Smooth muscle cell (in vitro differentiated cells): ENCODE results near the gene ZKSCAN7. TPM values are rescaled to one million over a fixed set of nuclear protein-coding genes. Genes with fewer than 3 reads are reported as not detected.
"Not testable (repeated sequence)": the region's sequence is repeated elsewhere in the genome, so short reads cannot be mapped to it uniquely, and the experiment has no call there.

Experiments
- DNase-seq: peaks from one replicate; lab custom pipeline; 2025; ENCODE audit not compliant: unreplicated experiment; lab: John Stamatoyannopoulos, UW
- H2AFZ ChIP-seq: fragments of 200-600 bp; sonication (generic); 2 replicates; pipeline ENCODE4 v1.6.0; 2016; ENCODE audit warnings: antibody characterized with exemption, low read depth, mild to moderate bottlenecking
- H3F3A ChIP-seq: fragments of 200-600 bp; sonication (generic); 2 replicates; pipeline ENCODE4 v1.6.0; 2017; ENCODE audit warnings: antibody characterized with exemption, low read depth
- H3K27ac ChIP-seq: fragments of 200-600 bp; sonication (generic); 2 replicates; pipeline ENCODE4 v1.5.1; 2016; ENCODE audit warnings: low read depth, mild to moderate bottlenecking
- H3K27me3 ChIP-seq: fragments of 200-600 bp; sonication (generic); 2 replicates; pipeline ENCODE4 v1.6.1; 2016; ENCODE audit warnings: low read depth, mild to moderate bottlenecking
- H3K36me3 ChIP-seq: fragments of 200-600 bp; sonication (generic); 2 replicates; pipeline ENCODE4 v1.5.1; 2016; ENCODE audit warnings: low read depth
- H3K4me1 ChIP-seq: fragments of 200-600 bp; sonication (generic); 2 replicates; pipeline ENCODE4 v1.5.1; 2016; ENCODE audit warnings: low read depth
- H3K4me2 ChIP-seq: fragments of 200-600 bp; sonication (generic); 2 replicates; pipeline ENCODE4 v1.6.0; 2016; ENCODE audit warnings: mild to moderate bottlenecking
- H3K4me3 ChIP-seq: fragments of 200-600 bp; sonication (generic); 2 replicates; pipeline ENCODE4 v1.5.1; 2016; ENCODE audit warnings: mild to moderate bottlenecking
- H3K79me2 ChIP-seq: fragments of 200-600 bp; sonication (generic); 2 replicates; pipeline ENCODE4 v1.6.0; 2016; ENCODE audit warnings: low read depth, mild to moderate bottlenecking
- H3K9ac ChIP-seq: fragments of 200-600 bp; sonication (generic); 2 replicates; pipeline ENCODE4 v1.6.0; 2016; ENCODE audit warnings: low read depth
- H3K9me3 ChIP-seq: fragments of 200-600 bp; sonication (generic); replicated peaks from 2 replicates; pipeline ENCODE4 v1.5.1; 2016; ENCODE audit warnings: low read depth
- H4K20me1 ChIP-seq: fragments of 200-600 bp; sonication (generic); 2 replicates; pipeline ENCODE4 v1.6.0; 2016; ENCODE audit warnings: low read depth
- CTCF ChIP-seq: fragments of 200-600 bp; sonication (generic); IDR thresholded peaks from 2 replicates; pipeline ENCODE4 v1.5.1; 2017; ENCODE audit warnings: borderline replicate concordance, mild to moderate bottlenecking, antibody characterized with exemption; ENCODE audit not compliant: insufficient read depth, poor library complexity, severe bottlenecking
- WGBS: methylation state at CpG from one replicate; pipeline ENCODE4 v1.1.7; 2016; ENCODE audit warnings: low lambda C conversion rate; 5-methylcytosine and 5-hydroxymethylcytosine counted together
- polyA plus RNA-seq: library from polyadenylated mRNA; unstranded; fragments of >200 nt; fragmentation: Nextera tagmentation; extraction: Ambion mirVana; gene quantifications from 2 replicates; pipeline ENCODE4 v1.2.1, GENCODE V29; 2016
- total RNA-seq: library from RNA; depleted of rRNA; stranded (reverse); fragments of >200 nt; gene quantifications from 2 replicates; pipeline ENCODE4 v1.2.3, GENCODE V29; 2014

The ZKSCAN7 gene
- total and polyA plus RNA-seq, 2 experiments from 2014 or later: 4.6 to 5.6 TPM

- DNase-seq: no peak
- no peak overlapping the region for H3K4me3 ChIP-seq
- H3K9ac ChIP-seq: no peak overlapping the region
- no peak overlapping the region for H3K4me2 ChIP-seq
- no peak overlapping the region for H2AFZ ChIP-seq
- H3F3A ChIP-seq: no peaks in the 10 kb centered on the region
- peaks cover 3% of the 10 kb centered on the region for H3K9me3 ChIP-seq
- H3K4me1 ChIP-seq: no peaks in the 10 kb centered on the region
- no peak overlapping the region for H3K27ac ChIP-seq
- H3K27me3 ChIP-seq: no peaks in the 10 kb centered on the region
- no peaks in the 10 kb centered on the region for H4K20me1 ChIP-seq
- TF ChIP-seq CTCF: no peak
- H3K79me2 ChIP-seq: no peaks in the 10 kb centered on the region
- H3K36me3 ChIP-seq: peaks cover 4% of the 10 kb centered on the region
These were observed 21.6 kb downstream of the ZKSCAN7 start for GRCh38 chr3:44576613-44577012.

- 94% methylated on average over 11 of the region's 11 CpGs for WGBS
- not testable (repeated sequence) for H3K4me3 ChIP-seq
These were observed 22.5 kb downstream of the ZKSCAN7 start for GRCh38 chr3:44577354-44577952.

GRCh38 chr3:44578316-44578715 is 23.3 kb downstream of the ZKSCAN7 start:
- H3K27ac ChIP-seq, H3K36me3 ChIP-seq, H3K4me3 ChIP-seq, H4K20me1 ChIP-seq, H3K4me2 ChIP-seq, H3K4me1 ChIP-seq, DNase-seq, H3F3A ChIP-seq, H3K9me3 ChIP-seq, H2AFZ ChIP-seq, H3K79me2 ChIP-seq, H3K9ac ChIP-seq, H3K27me3 ChIP-seq: not testable (repeated sequence)
- WGBS: 95% methylated on average over 22 of the region's 22 CpGs

More at GRCh38 chr3:44577354-44577952, 22.5 kb downstream of the ZKSCAN7 start:
- not testable (repeated sequence) for H3K4me1 ChIP-seq, H3K27ac ChIP-seq, DNase-seq, H3K9ac ChIP-seq, H3K79me2 ChIP-seq, H3F3A ChIP-seq, H2AFZ ChIP-seq, H3K27me3 ChIP-seq, H3K36me3 ChIP-seq, H3K4me2 ChIP-seq, H3K9me3 ChIP-seq, H4K20me1 ChIP-seq

GRCh38 chr3:44578924-44579515 is 24.0 kb downstream of the ZKSCAN7 start:
- H3F3A ChIP-seq, H3K4me3 ChIP-seq, H3K36me3 ChIP-seq, DNase-seq, H3K79me2 ChIP-seq, H2AFZ ChIP-seq, H3K27ac ChIP-seq, H4K20me1 ChIP-seq, H3K9me3 ChIP-seq, H3K4me2 ChIP-seq, H3K4me1 ChIP-seq, H3K27me3 ChIP-seq, H3K9ac ChIP-seq: not testable (repeated sequence)
- over 99% methylated on average over 30 of the region's 37 CpGs for WGBS

GRCh38 chr3:44579749-44580148 is 24.8 kb downstream of the ZKSCAN7 start:
- H3K4me1 ChIP-seq, H3K4me2 ChIP-seq, DNase-seq, H3F3A ChIP-seq, H2AFZ ChIP-seq, H3K79me2 ChIP-seq, H3K27me3 ChIP-seq, H3K27ac ChIP-seq, H3K9me3 ChIP-seq, H4K20me1 ChIP-seq, H3K36me3 ChIP-seq, H3K4me3 ChIP-seq, H3K9ac ChIP-seq: not testable (repeated sequence)
- 97% methylated on average over 12 of the region's 15 CpGs for WGBS

- H3F3A ChIP-seq, H3K4me2 ChIP-seq, H3K9ac ChIP-seq, H3K27ac ChIP-seq, H3K9me3 ChIP-seq, H3K79me2 ChIP-seq, H4K20me1 ChIP-seq, H3K36me3 ChIP-seq, H3K27me3 ChIP-seq, DNase-seq, H3K4me3 ChIP-seq, H2AFZ ChIP-seq: not testable (repeated sequence)
- 95% methylated on average over 17 of the region's 62 CpGs for WGBS
- peaks cover 11% of the 10 kb centered on the region for H3K4me1 ChIP-seq
These were observed 26.0 kb downstream of the ZKSCAN7 start for GRCh38 chr3:44580971-44581370.
